ENCODE measurements around the gene CDKN2B-AS1.
A peak's percentile ranks its signal among the peaks of the same experiment; 100 is the strongest.

Gene CDKN2B-AS1

GRCh38 chr9:22008717-22009505 is 14.3 kb downstream of the CDKN2B-AS1 start, which contains the start of gene CDKN2B:
Gene CDKN2B (minus strand): TSS chr9:22009305. CDS start chr9:22008953, 352 bp downstream.
- peak; percentile 13 for DNase-seq

DNA sequence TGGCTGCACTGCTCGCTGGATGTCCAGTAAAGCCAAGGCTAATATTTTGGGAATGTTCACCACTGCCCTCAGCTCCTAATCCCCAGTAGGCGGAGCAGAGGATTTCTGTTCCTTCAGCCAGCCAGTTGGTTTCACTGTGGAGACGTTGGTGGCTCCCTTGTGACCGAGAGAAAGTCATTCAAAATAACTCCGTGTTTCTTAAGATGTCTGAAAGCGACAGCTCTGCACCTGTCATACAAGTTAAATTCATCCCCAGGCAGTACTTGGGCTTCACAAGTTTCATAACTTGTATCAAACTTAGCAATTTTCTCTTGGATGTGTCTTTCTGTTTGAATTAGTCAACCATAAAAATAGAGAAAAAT is 14.9 kb downstream of the CDKN2B-AS1 start:
- no peak for DNase-seq

DNA sequence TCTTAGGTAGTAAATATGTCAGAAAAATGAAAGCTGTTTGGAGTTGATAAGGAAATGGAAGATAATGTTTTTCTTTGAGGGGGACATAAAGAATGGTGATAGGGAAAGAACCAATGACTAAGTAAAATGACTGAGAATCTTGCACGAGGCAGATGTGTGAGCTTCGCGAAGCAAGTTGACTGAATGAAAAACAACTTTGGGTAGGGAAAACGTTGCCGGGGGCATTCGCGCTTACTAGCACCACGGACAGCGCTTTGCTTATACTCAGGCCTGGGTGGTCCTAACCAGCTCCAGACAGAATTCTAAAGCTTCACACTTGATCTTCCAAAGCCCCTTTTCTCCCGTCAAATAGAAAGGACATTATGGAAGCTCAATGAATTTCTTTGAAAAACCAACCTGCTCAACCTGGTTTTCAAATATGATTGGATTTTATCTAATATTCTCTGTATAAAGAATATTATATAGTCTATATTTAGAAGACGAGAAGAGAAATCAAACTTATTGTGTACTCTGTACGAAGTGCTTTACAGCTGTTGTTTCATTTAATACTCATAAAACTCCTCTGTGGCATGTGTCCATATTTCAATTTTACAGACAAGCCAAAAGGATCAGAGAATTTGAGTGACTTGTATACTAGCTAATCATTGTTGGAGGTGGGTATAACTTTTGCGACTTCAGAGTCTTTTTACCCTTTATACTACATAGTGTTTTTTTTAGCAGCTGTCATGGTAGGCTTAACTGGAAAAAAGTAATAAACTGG is 16.5 kb downstream of the CDKN2B-AS1 start:
- DNase-seq: no peak

GRCh38 chr9:22022396-22022795 is 27.8 kb downstream of the CDKN2B-AS1 start:
- no peak for DNase-seq

- DNase-seq: no peak
Measured at GRCh38 chr9:22026696-22027095, 32.1 kb downstream of the CDKN2B-AS1 start.

DNA sequence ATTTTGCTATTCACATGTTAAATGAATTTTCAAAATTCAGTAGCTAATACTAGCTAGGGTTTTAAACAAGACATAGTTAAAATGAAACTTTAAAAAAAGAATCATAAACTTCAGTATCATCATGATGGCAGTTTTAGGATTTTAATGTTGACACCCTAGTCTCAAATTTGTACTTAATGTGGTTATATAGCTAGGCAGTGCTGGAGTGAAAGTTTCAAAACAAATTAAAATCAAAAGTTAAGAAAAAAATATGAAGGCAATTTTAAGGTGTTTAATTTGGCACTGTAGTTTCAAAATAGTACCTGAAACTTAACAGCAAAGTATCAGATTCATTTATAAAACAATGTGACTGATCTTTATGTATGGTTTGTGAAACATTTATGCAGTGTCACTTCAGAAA is 33.8 kb downstream of the CDKN2B-AS1 start:
- no peak for DNase-seq

- DNase-seq: no peak
Measured at GRCh38 chr9:22029231-22029630, 34.6 kb downstream of the CDKN2B-AS1 start.

GRCh38 chr9:22030101-22030598 is 35.6 kb downstream of the CDKN2B-AS1 start:
- DNase-seq: peak; percentile 96

GRCh38 chr9:22031655-22032411 is 37.2 kb downstream of the CDKN2B-AS1 start:
- DNase-seq: no peak

GRCh38 chr9:22033012-22033630 is 38.5 kb downstream of the CDKN2B-AS1 start:
- DNase-seq: no peak

DNA sequence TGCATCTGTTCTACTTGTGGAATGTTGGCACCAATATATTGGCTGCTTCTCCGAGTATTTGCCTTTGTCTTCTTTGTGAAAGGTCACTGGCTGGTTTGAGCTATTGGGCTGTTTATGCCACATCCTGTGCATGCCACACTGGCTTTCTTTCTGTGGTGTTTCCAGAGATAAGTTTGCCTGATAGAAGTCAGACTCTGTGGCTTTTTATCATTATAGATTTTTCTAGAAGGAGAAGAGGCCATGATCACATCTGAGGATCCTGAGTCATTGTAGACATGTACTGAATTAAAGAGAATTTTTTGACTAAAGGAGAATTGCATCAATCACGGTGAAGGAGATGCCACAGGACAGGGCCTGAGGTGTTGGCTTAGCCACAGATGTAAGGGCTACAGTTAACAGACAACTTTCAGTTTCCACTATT is 41.0 kb downstream of the CDKN2B-AS1 start:
- no peak for DNase-seq

DNA sequence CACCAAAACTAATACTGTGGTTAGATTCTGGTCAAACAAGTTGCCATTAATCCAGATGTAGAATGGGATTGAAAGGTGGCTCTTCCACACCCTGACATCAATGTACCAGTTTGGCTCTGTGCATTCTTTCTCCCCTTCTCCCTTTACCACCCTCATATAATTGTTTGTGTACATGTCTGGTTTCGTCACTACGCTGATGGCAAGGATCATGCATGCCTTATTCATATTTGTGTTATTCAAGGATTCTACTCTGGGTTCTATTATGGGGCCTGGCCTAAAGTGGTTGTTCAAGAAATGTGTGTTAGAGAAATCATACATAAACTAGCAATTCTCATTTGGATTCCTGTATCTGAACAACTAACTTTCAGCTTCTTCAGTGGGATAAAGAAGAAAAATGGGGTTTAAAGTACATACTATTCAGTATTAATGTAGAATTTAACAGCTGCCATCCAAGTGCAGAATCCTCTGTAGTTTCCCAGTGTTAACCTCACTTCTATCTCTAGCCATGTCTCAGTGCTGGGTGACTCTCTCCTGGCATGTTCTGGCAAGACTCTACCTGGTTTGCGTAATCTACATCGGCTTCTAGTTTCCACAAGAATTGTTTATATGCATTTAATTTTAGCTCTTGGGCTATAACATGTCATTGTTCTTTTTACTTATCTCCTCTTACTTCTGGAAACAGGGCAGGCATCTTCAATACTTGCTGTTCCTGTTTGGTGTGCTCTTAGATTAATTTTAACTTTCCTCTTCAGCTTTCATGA is 42.5 kb downstream of the CDKN2B-AS1 start:
- DNase-seq: no peak

DNA sequence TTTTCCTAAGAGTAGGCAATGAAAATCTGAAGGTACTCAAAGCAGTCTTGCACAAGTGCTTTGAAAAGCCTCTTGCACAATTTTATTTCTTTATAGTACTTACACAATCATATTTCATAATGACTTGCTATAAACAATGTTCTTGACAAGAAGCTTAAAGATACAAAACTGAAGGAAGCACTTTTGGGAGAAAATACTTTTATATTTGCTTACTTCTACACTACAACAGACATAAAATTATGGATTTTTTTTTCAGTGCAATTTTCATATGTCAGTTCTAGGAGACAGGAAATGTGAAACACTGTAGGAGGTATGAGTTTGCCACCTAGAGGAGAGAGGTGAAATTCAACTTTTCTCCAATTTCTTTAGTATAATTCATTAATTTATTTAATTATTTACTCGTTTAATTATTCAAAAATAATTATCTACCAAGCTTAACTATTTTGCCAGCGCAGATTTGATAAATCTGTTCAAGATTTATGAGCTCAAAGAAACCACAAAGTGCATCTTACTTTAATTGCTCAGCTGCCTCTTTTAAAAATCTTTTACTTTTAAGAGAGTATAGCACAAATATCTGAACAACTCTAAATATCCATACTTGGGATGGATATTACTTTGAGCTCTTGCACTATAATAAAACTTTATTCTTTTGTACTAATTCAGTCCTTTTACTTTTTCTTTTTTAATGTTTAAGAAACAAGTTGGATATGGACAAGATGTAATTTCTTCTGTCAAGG is 43.5 kb downstream of the CDKN2B-AS1 start:
- DNase-seq: no peak

DNA sequence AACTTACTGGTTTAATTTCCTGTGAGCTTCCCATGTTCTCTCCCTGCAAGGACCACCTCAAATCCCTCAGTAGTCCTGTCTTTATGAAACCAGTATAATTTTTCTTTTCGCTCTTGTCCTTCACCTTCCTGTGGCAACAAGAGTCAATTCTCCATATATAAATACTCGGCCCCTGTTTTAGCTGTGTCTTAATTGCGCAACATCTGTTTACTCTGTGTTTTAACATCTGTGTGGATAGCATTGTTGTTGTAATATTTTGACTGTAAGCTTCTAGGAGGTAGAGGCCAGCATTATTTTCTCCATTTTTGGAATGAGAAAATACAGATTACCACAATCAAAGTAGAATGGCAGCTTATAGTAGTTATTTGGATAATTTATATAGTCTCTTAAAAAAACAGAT is 44.7 kb downstream of the CDKN2B-AS1 start:
- DNase-seq: no peak

DNA sequence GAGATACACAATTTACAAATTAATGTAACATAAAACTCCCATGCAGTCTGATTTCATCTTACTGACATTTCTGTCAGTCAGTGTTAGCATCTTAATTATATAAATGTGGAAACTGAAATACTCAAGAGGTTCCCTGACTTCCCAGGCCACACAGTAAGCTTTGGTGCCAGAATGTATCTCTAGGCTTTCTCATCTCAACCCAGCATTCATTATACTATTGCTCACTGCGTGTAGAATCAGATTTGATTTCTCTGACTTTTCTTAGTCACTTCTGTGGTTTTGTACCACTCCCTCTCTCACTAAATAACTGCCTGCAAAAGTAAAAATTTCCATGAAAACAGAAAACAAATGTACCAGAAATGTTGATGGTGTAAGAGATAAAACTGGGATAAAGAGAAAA is 46.2 kb downstream of the CDKN2B-AS1 start:
- no peak for DNase-seq

DNA sequence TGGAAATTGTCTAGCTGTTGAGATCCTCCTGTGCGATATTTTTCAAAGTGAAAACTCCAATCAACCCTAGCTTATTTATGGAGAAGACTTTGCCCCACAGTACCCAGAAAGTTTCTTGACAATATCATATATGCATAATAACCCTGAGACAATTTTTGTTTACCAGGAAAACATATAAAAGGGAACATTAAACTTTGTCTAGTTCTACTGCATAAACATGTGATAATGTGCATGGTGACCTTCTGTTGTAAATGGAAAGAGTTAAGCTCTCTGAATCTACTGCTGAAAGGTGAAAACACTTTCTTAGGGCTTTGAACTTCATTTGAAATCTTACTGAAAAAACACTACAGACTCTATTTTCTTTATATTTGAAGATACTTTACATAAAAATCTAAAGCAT is 46.8 kb downstream of the CDKN2B-AS1 start:
- no peak for DNase-seq

- no peak for DNase-seq
Measured at GRCh38 chr9:22041775-22042174, 47.2 kb downstream of the CDKN2B-AS1 start.

DNA sequence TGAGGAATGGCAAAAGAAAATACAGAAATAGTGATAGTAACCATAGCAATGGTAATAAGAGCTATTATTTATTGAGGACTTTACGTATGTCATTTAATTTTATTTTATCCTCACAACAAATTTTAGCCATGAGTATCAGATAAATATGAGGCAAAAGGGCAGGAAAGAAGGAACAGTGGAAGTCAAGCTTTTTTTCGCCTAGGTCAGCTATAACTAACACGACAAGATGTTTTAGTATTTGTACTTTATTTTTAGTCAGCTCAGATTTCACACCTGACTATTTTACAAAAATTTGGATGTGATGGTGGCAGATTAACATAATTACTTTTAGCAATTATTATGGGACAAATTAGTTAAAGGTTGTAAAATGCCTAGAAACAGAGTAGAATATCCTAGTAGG is 49.3 kb downstream of the CDKN2B-AS1 start:
- no peak for DNase-seq

DNA sequence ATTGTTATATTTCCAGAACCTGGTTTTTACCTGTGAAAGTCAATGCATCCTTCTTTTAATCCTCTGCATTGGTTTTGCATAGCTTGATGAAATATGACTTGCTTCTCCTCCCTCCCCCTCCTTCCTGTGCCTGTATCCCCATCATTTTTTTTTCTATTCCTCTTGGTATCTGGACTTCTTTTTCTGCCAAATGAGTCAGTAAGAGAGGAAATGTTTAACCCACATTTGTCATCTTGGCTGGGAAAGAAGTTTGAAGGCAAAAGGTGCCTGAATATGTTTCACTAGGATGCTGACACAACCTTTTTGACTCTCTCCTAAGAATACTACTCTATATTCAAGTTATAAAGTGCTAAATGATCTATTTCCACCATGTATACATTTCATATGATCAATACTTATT is 50.0 kb downstream of the CDKN2B-AS1 start:
- DNase-seq: no peak

- no peak for DNase-seq
Measured at GRCh38 chr9:22045423-22045822, 50.8 kb downstream of the CDKN2B-AS1 start.

DNA sequence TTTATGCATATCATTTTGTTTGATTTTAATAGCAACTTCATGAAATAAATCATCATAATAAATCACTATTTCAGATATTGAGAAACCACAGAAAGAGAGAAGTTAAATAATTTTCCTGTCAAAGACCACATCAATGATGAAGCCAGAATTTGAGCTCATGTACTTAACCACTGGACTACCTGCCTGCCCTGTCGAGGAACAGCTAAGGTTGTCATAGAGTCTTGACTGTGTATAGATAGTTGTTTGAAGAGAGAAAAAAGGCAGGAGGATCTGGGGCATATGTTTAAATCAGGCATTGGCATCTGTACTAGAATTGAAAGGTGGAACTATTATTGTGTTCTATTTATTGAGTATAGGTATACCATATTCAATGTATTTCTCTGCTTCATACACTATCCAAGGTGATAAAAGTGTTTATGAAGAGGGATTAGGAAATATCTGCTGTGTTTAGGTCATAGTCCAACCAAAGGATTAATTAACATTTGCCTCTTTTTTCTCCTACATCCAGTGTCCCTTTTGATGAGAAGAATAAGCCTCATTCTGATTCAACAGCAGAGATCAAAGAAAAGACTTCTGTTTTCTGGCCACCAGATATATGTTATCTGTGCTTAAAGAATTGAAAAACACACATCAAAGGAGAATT is 51.8 kb downstream of the CDKN2B-AS1 start:
- no peak for DNase-seq
